ENCODE measurements around the gene RGMA. TPM values are rescaled to one million over a fixed set of nuclear protein-coding genes. Genes with fewer than 3 reads are reported as not detected.
A peak's percentile ranks its signal among the peaks of the same experiment; 100 is the strongest.

The RGMA gene
- total RNA-seq, 2 experiments from 2014 or later: not detected

DNA sequence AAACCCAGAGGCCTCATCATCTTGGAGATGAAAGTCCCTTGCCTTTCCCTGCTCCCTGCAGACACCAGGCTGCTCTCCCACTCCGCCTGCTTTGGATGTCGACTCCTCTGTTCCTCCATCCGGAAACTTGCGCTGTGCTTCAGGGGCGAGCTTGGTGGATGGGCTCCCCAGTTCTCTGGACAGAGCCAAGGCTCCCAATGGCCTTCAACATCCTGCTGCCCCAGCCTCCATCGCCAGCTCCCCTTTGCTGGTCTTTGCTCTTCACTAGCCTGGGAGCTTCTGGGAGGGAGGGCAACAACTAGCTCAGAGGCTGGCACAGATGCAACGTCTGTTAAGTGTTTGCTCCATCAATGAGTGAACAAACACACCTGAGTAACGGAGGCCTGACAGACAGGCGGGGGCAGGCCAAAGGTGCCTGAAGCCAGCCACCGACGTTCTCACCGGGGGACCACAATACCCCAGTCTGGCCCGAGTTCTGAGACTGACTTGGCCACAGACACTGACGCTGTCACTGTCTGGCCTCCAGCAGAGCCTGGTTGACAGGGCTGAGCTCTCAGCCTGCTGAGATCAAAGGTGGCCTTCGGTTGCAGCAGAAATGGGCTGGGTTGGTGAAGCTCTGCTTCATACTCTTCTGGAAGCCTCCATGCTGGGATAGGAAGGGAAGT lies 39.0 kb downstream of the RGMA start:
- CTCF ChIA-PET: interaction anchor here (1.2 to 1.6 kb wide), 2 partner anchors 14 to 20 kb away, joined by 3 read pairs; no protein-coding TSS in a partner anchor
- Mint-ChIP-seq H3K4me1 (ENCODE audit: low read depth) (peaks cover 18% of the 10 kb centered on the region), H3K4me3 (no peak overlapping the region), H3K36me3 (ENCODE audit: low read depth) (no peaks in the 10 kb centered on the region), H3K9me3 (peaks cover 6% of the 10 kb centered on the region), H3K27me3 (no peaks in the 10 kb centered on the region), H3K27ac (no peak overlapping the region)
- ATAC-seq: no peak
- DNase-seq: no peak
- intact Hi-C loops (cut with micrococcal nuclease): no loop called here
- TF ChIP-seq, protein P1, sequence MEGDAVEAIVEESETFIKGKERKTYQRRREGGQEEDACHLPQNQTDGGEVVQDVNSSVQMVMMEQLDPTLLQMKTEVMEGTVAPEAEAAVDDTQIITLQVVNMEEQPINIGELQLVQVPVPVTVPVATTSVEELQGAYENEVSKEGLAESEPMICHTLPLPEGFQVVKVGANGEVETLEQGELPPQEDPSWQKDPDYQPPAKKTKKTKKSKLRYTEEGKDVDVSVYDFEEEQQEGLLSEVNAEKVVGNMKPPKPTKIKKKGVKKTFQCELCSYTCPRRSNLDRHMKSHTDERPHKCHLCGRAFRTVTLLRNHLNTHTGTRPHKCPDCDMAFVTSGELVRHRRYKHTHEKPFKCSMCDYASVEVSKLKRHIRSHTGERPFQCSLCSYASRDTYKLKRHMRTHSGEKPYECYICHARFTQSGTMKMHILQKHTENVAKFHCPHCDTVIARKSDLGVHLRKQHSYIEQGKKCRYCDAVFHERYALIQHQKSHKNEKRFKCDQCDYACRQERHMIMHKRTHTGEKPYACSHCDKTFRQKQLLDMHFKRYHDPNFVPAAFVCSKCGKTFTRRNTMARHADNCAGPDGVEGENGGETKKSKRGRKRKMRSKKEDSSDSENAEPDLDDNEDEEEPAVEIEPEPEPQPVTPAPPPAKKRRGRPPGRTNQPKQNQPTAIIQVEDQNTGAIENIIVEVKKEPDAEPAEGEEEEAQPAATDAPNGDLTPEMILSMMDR (IDR thresholded peaks at IDR 0.05): no peak
- POLR2A ChIA-PET: no interaction called here

- no peaks in the 10 kb centered on the region for H3K27me3 Mint-ChIP-seq
- ChIA-PET POLR2A (no interaction called here), CTCF (interaction anchor here (1.6 kb wide), 1 partner anchor 19 kb away, joined by 3 read pairs; no protein-coding TSS in a partner anchor)
- intact Hi-C loops (cut with micrococcal nuclease): no loop called here
- H3K9me3 Mint-ChIP-seq: peaks cover 6% of the 10 kb centered on the region
- ATAC-seq: no peak
- TF ChIP-seq, protein P1 (IDR thresholded peaks at IDR 0.05): no peak
- DNase-seq: no peak
- H3K4me1 Mint-ChIP-seq (ENCODE audit: low read depth): peaks cover 18% of the 10 kb centered on the region
- no peak overlapping the region for H3K4me3 Mint-ChIP-seq
- H3K27ac Mint-ChIP-seq: no peak overlapping the region
- no peaks in the 10 kb centered on the region for H3K36me3 Mint-ChIP-seq (ENCODE audit: low read depth)
These were observed 39.8 kb downstream of the RGMA start for GRCh38 chr15:93049233-93049632.

- Mint-ChIP-seq H3K4me1 (ENCODE audit: low read depth) (peaks cover 18% of the 10 kb centered on the region), H3K4me3 (no peak overlapping the region), H3K27ac (no peak overlapping the region), H3K9me3 (peaks cover 6% of the 10 kb centered on the region), H3K27me3 (no peaks in the 10 kb centered on the region), H3K36me3 (ENCODE audit: low read depth) (no peaks in the 10 kb centered on the region)
- DNase-seq (no peak), ATAC-seq (no peak)
- CTCF ChIA-PET: interaction anchor here (1.5 to 1.6 kb wide), 2 partner anchors 18 kb away, joined by 3 read pairs; no protein-coding TSS in a partner anchor
- TF ChIP-seq, protein P1 (IDR thresholded peaks at IDR 0.05): no peak
- POLR2A ChIA-PET: no interaction called here
- intact Hi-C loops (cut with micrococcal nuclease): no loop called here
These were observed 40.3 kb downstream of the RGMA start for GRCh38 chr15:93048759-93049161.

DNA sequence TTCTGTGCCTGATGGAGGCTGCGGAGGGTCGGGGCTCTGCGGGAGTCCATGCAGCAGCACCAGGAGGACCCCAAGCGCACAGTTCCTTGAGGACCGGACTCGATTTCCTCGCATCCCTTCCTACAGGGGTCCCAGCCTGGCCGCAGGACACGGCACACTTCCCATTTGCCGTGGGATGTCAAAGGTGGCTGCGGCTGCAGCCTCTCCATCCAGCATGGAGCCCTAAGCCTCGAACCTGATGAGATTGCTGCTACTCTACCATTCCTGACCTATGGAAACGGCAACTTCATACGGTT lies 40.6 kb downstream of the RGMA start:
- Mint-ChIP-seq H3K9me3 (peaks cover 6% of the 10 kb centered on the region), H3K4me3 (no peak overlapping the region), H3K27ac (no peak overlapping the region), H3K27me3 (no peaks in the 10 kb centered on the region), H3K4me1 (ENCODE audit: low read depth) (peaks cover 18% of the 10 kb centered on the region), H3K36me3 (ENCODE audit: low read depth) (no peaks in the 10 kb centered on the region)
- ChIA-PET CTCF (interaction anchor here (1.5 kb wide), 1 partner anchor 18 kb away, joined by 3 read pairs; no protein-coding TSS in a partner anchor), POLR2A (no interaction called here)
- ATAC-seq (no peak), DNase-seq (no peak)
- TF ChIP-seq, protein P1 (IDR thresholded peaks at IDR 0.05): no peak
- intact Hi-C loops (cut with micrococcal nuclease): no loop called here

DNA sequence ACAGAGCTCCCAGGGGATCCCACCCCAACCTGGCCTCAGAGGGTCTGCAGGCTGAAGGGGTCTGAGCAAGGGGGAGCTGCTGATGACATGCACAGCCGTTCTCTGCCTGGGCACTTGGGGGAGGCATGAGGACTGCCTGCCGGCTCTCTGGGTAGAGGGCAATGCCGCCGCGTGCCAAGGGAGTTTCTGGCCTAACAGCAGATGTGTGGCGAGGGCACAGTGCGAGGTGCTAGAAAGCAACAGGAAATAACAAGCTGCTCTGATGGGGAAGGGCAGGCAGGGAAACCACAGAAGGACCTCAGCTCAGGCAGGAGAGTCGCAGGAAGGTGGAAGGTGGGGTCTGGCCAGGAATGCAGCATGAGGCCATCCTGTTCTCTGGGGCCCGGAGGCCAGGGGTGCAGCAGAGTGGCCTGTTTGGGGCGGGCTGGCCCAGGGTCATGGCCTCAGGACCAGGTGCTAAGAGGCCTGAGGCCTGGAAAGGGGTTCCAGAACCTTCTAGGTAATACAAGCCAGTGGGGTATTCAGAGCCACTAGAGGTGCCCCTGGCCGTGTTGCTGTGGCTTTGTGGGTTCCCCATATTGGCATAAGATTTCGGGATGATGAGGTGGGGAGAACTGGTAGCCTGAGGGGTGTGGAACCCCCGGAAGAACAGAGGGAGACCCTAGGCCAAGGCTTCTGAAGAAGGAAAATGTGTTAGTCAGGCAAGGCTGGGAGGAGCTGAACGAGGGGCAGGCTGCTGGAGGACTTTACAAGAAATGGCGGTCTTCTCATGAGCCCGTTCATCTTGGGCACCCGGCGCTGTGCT lies 41.2 kb downstream of the RGMA start:
- peaks cover 18% of the 10 kb centered on the region for H3K4me1 Mint-ChIP-seq (ENCODE audit: low read depth)
- TF ChIP-seq, protein P1 (IDR thresholded peaks at IDR 0.05): no peak
- peak; percentile 63 for ATAC-seq
- intact Hi-C loops (cut with micrococcal nuclease): no loop called here
- ChIA-PET CTCF (interaction anchor here (0.9 to 1.5 kb wide), 2 partner anchors 11 to 17 kb away, joined by 3 read pairs; no protein-coding TSS in a partner anchor), POLR2A (no interaction called here)
- H3K9me3 Mint-ChIP-seq: peaks cover 6% of the 10 kb centered on the region
- no peaks in the 10 kb centered on the region for H3K36me3 Mint-ChIP-seq (ENCODE audit: low read depth)
- H3K27ac Mint-ChIP-seq: no peak overlapping the region
- H3K4me3 Mint-ChIP-seq: no peak overlapping the region
- no peaks in the 10 kb centered on the region for H3K27me3 Mint-ChIP-seq
- peak; percentile 46 for DNase-seq

Data from activated CD8-positive, alpha-beta T cell treated with anti-CD3 and anti-CD28 coated beads for 36 hours (primary cell).